SK-N-SH (cell line): Measurements from ENCODE around the gene PARP1.

Experiments used
- EP300 ChIP-seq, 2 experiments: IDR thresholded peaks; 2 replicates each; pipeline versions ENCODE4 v1.4.0 to v1.6.1; 2012; ENCODE audit warnings: borderline replicate concordance in 1 of 2, low read depth in 1 of 2, low read length in 1 of 2
- POLR2AphosphoS5 ChIP-seq: IDR thresholded peaks from 2 replicates; pipeline ENCODE4 v1.6.1; 2012; ENCODE audit warnings: low read depth, low read length
- RFX5 ChIP-seq: IDR thresholded peaks from 2 replicates; pipeline ENCODE4 v1.6.1; 2012; ENCODE audit warnings: mild to moderate bottlenecking, improper control_type of control experiment, low read length
- SIN3A ChIP-seq: IDR thresholded peaks from 2 replicates; pipeline ENCODE4 v1.6.1; 2012; ENCODE audit warnings: low read depth, mild to moderate bottlenecking, low read length, moderate library complexity, borderline replicate concordance
- SMC3 ChIP-seq: IDR thresholded peaks from 2 replicates; pipeline ENCODE4 v1.6.1; 2012; ENCODE audit warnings: low read depth, low read length, improper control_type of control experiment
- TF ChIP-seq, protein P1 (sequence below): fragments of 200-600 bp; sonication (generic); IDR thresholded peaks from 2 replicates; pipeline ENCODE4 v1.6.1; 2017; ENCODE audit warnings: antibody characterized with exemption, mild to moderate bottlenecking, moderate library complexity
- TF ChIP-seq, protein P2 (sequence below): IDR thresholded peaks from 2 replicates; pipeline ENCODE4; 2012
- TF ChIP-seq, protein P3 (sequence below): IDR thresholded peaks from 2 replicates; pipeline ENCODE4 v1.4.0; 2012; ENCODE audit warnings: low read depth
- TF ChIP-seq, protein P4 (sequence below): IDR thresholded peaks from 2 replicates; pipeline ENCODE4 v1.6.1; 2012; ENCODE audit warnings: mild to moderate bottlenecking, low read depth, low read length, moderate library complexity

DNA sequence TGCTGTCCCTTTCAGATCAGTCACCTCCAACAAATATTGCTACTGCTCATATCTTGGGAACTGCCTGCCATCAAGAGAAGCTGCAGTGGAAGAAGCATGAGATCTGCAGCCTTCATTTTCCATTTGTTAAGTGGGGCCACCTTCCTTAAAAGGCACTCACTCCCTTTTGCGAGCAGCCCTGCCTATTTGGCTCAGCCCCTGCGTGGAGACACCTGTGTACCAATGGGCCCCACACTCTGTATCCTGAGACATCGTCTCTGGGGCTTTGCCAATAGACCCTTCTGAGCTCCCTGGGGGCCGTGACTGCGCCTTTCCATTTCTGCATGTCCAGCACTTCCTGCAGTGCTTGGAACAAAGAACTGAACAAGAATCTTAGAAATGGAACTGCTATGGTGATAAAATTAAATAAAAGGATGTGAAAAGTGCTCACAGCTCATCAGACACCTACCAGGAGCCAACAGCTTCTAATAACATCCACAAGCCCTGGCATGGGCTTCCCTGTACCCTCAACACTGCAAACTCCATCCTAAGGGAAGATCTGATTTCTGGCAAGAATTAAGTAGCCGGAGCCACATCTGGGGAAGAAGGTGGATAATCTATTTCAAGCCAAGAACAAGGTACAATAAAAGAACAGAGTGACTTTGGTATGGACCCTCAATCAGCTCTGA lies 36.7 kb downstream of the PARP1 start:
- TF ChIP-seq, protein P1, sequence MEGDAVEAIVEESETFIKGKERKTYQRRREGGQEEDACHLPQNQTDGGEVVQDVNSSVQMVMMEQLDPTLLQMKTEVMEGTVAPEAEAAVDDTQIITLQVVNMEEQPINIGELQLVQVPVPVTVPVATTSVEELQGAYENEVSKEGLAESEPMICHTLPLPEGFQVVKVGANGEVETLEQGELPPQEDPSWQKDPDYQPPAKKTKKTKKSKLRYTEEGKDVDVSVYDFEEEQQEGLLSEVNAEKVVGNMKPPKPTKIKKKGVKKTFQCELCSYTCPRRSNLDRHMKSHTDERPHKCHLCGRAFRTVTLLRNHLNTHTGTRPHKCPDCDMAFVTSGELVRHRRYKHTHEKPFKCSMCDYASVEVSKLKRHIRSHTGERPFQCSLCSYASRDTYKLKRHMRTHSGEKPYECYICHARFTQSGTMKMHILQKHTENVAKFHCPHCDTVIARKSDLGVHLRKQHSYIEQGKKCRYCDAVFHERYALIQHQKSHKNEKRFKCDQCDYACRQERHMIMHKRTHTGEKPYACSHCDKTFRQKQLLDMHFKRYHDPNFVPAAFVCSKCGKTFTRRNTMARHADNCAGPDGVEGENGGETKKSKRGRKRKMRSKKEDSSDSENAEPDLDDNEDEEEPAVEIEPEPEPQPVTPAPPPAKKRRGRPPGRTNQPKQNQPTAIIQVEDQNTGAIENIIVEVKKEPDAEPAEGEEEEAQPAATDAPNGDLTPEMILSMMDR = no peak
- TF ChIP-seq, protein P2, sequence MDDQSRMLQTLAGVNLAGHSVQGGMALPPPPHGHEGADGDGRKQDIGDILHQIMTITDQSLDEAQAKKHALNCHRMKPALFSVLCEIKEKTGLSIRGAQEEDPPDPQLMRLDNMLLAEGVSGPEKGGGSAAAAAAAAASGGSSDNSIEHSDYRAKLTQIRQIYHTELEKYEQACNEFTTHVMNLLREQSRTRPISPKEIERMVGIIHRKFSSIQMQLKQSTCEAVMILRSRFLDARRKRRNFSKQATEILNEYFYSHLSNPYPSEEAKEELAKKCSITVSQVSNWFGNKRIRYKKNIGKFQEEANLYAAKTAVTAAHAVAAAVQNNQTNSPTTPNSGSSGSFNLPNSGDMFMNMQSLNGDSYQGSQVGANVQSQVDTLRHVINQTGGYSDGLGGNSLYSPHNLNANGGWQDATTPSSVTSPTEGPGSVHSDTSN = no peak
- no peak for TF ChIP-seq SMC3
- TF ChIP-seq, protein P3, sequence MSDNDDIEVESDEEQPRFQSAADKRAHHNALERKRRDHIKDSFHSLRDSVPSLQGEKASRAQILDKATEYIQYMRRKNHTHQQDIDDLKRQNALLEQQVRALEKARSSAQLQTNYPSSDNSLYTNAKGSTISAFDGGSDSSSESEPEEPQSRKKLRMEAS = no peak
- no peak for TF ChIP-seq POLR2AphosphoS5
- TF ChIP-seq, protein P4, sequence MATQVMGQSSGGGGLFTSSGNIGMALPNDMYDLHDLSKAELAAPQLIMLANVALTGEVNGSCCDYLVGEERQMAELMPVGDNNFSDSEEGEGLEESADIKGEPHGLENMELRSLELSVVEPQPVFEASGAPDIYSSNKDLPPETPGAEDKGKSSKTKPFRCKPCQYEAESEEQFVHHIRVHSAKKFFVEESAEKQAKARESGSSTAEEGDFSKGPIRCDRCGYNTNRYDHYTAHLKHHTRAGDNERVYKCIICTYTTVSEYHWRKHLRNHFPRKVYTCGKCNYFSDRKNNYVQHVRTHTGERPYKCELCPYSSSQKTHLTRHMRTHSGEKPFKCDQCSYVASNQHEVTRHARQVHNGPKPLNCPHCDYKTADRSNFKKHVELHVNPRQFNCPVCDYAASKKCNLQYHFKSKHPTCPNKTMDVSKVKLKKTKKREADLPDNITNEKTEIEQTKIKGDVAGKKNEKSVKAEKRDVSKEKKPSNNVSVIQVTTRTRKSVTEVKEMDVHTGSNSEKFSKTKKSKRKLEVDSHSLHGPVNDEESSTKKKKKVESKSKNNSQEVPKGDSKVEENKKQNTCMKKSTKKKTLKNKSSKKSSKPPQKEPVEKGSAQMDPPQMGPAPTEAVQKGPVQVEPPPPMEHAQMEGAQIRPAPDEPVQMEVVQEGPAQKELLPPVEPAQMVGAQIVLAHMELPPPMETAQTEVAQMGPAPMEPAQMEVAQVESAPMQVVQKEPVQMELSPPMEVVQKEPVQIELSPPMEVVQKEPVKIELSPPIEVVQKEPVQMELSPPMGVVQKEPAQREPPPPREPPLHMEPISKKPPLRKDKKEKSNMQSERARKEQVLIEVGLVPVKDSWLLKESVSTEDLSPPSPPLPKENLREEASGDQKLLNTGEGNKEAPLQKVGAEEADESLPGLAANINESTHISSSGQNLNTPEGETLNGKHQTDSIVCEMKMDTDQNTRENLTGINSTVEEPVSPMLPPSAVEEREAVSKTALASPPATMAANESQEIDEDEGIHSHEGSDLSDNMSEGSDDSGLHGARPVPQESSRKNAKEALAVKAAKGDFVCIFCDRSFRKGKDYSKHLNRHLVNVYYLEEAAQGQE = no peak
- no peak for TF ChIP-seq EP300 (IDR thresholded peaks at IDR 0.05; ENCODE audit: borderline replicate concordance in 1 of 2, low read depth in 1 of 2, low read length in 1 of 2)
- no peak for TF ChIP-seq RFX5
- no peak for TF ChIP-seq SIN3A
